Keratinocyte (primary cell): ENCODE results near the gene DENND11. TPM values are rescaled to one million over a fixed set of nuclear protein-coding genes. Genes with fewer than 3 reads are reported as not detected.

ENCODE experiments used
- DNase-seq: peaks from one replicate; pipeline ENCODE4 v3.0.0-alpha.2; 2011; ENCODE audit warnings: low read depth, missing footprints, low spot score
- FAIRE-seq: peaks from 2 replicates; lab custom pipeline; 2011; peaks lifted over from hg19 to GRCh38; lab: Jason Lieb, UNC
- H2AFZ ChIP-seq: 2 replicates; pipeline ENCODE4 v1.6.0; 2012; ENCODE audit warnings: low read length, control low read depth, inconsistent platforms; ENCODE audit not compliant: control insufficient read depth
- H3K27ac ChIP-seq: 2 replicates; pipeline ENCODE4 v1.5.1; 2011; ENCODE audit warnings: low read length; ENCODE audit not compliant: control insufficient read depth, insufficient read depth
- H3K27me3 ChIP-seq: 3 replicates; pipeline ENCODE4 v1.6.0; 2011; ENCODE audit warnings: low read length; ENCODE audit not compliant: control insufficient read depth, insufficient read depth; ENCODE audit errors: extremely low read depth
- H3K36me3 ChIP-seq, 2 experiments: 2 replicates in 1 of 2; 3 replicates in 1 of 2; pipeline ENCODE4 v1.5.1; 2011; ENCODE audit warnings: low read length in 2 of 2, mild to moderate bottlenecking in 1 of 2; ENCODE audit not compliant: control insufficient read depth in 2 of 2, insufficient read depth in 2 of 2; ENCODE audit errors: extremely low read depth in 1 of 2
- H3K4me1 ChIP-seq: 3 replicates; pipeline ENCODE4 v1.5.1; 2011; ENCODE audit warnings: low read length; ENCODE audit not compliant: control insufficient read depth, insufficient read depth; ENCODE audit errors: extremely low read depth
- H3K4me2 ChIP-seq: 3 replicates; pipeline ENCODE4 v1.6.0; 2011; ENCODE audit warnings: low read depth, low read length; ENCODE audit not compliant: control insufficient read depth, insufficient read depth; ENCODE audit errors: extremely low read depth
- H3K4me3 ChIP-seq, 3 experiments: fragments of 200-600 bp in 1 of 3; sonication (generic) in 1 of 3; 2 replicates in 2 of 3; 3 replicates in 1 of 3; pipeline ENCODE4 v1.5.1; 2011 to 2016; ENCODE audit warnings: low read length in 3 of 3, mild to moderate bottlenecking in 3 of 3, control low read depth in 2 of 3, inconsistent platforms in 1 of 3, low read depth in 1 of 3, mixed read lengths in 1 of 3, mixed run types in 1 of 3, moderate library complexity in 1 of 3; ENCODE audit not compliant: control insufficient read depth in 2 of 3, insufficient read depth in 2 of 3; ENCODE audit errors: extremely low read depth in 1 of 3
- H3K79me2 ChIP-seq: 2 replicates; pipeline ENCODE4 v1.6.0; 2012; ENCODE audit warnings: low read length; ENCODE audit not compliant: control insufficient read depth, insufficient read depth
- H3K9ac ChIP-seq: 3 replicates; pipeline ENCODE4 v1.6.0; 2011; ENCODE audit warnings: low read length; ENCODE audit not compliant: control insufficient read depth, insufficient read depth; ENCODE audit errors: extremely low read depth
- H3K9me1 ChIP-seq: 3 replicates; pipeline ENCODE4 v1.6.0; 2011; ENCODE audit warnings: low read length; ENCODE audit not compliant: control insufficient read depth, insufficient read depth; ENCODE audit errors: extremely low read depth
- H3K9me3 ChIP-seq: 2 replicates; pipeline ENCODE4 v1.5.1; 2012; ENCODE audit warnings: low read depth, low read length; ENCODE audit not compliant: control insufficient read depth
- H4K20me1 ChIP-seq: 3 replicates; pipeline ENCODE4 v1.6.0; 2011; ENCODE audit warnings: low read length; ENCODE audit not compliant: control insufficient read depth, insufficient read depth; ENCODE audit errors: extremely low read depth
- CTCF ChIP-seq, 3 experiments: IDR thresholded peaks in 1 of 3; conservative IDR thresholded peaks in 1 of 3; optimal IDR thresholded peaks in 1 of 3; 2 replicates in 2 of 3; 3 replicates in 1 of 3; pipeline versions ENCODE3 to v1.5.1; 2011; ENCODE audit warnings: low read length in 3 of 3, mild to moderate bottlenecking in 3 of 3, moderate library complexity in 2 of 3, control low read depth in 1 of 3, inconsistent platforms in 1 of 3; ENCODE audit not compliant: insufficient read depth in 2 of 3; ENCODE audit errors: extremely low read depth in 1 of 3
- EZH2 ChIP-seq: IDR thresholded peaks from one replicate; pipeline ENCODE4 v1.6.1; 2012; ENCODE audit warnings: inconsistent platforms, mild to moderate bottlenecking, low read length, moderate library complexity
- dilution Hi-C: fragments of 300-500 bp; cut with MboI; formaldehyde crosslinking; loops from one replicate; pipeline ENCODE4 v1.7.0; 2020; ENCODE audit warnings: low sequenced_read_pairs; ENCODE audit not compliant: extremely low pct_ligation_motif_present
- polyA plus RNA-seq, 5 experiments: library from polyadenylated mRNA; depleted of rRNA in 3 of 5; stranded (reverse) in 3 of 5; stranded (forward) in 1 of 5; unstranded in 1 of 5; fragments of >200 nt; gene quantifications; 1 replicate in 1 of 5; 2 replicates in 3 of 5; 3 replicates in 1 of 5; pipeline versions ENCODE4 v1.2.1 to v1.2.3, GENCODE V29; 2011 to 2012; ENCODE audit warnings: missing spikeins in 2 of 5, low read depth in 1 of 5, low replicate concordance in 1 of 5

Gene DENND11
- polyA plus RNA-seq, 1 donor (not counting 4 experiments of a cell fraction or from before 2014, with no cell fraction given): 5.4 TPM

- H3K79me2 ChIP-seq: peaks cover 30% of the 10 kb centered on the region
- H3K9me1 ChIP-seq: no peaks in the 10 kb centered on the region
- no peak for FAIRE-seq
- no peak overlapping the region for H3K9ac ChIP-seq
- H4K20me1 ChIP-seq: no peaks in the 10 kb centered on the region
- H3K4me1 ChIP-seq: peaks cover 10% of the 10 kb centered on the region
- H2AFZ ChIP-seq: no peak overlapping the region
- DNase-seq: no peak
- H3K4me2 ChIP-seq: no peak overlapping the region
- TF ChIP-seq CTCF (optimal IDR thresholded peaks at IDR 0.05 in 1 of 3, IDR thresholded peaks at IDR 0.05 in 1 of 3, conservative IDR thresholded peaks at IDR 0.05 in 1 of 3; ENCODE audit: extremely low read depth in 1 of 3, insufficient read depth in 2 of 3, low read length in 3 of 3) (no peak), EZH2 (no peak)
- peaks cover 20 to 26% of the 10 kb centered on the region in 2 experiments for H3K36me3 ChIP-seq
- dilution Hi-C loops: no loop called here
- no peaks in the 10 kb centered on the region for H3K27me3 ChIP-seq
- H3K9me3 ChIP-seq: no peaks in the 10 kb centered on the region
- no peak overlapping the region for H3K4me3 ChIP-seq
- no peak overlapping the region for H3K27ac ChIP-seq
These were observed 42.2 kb upstream of the DENND11 start for GRCh38 chr7:141744131-141744530.

GRCh38 chr7:141742229-141742628 lies 40.3 kb upstream of the DENND11 start:
- Histone ChIP-seq H2AFZ (no peak overlapping the region), H3K79me2 (peaks cover 40% of the 10 kb centered on the region), H3K4me1 (peaks cover 14% of the 10 kb centered on the region), H3K9me1 (no peaks in the 10 kb centered on the region), H3K36me3 (peaks cover 14 to 23% of the 10 kb centered on the region in 2 experiments), H3K4me3 (no peak overlapping the region), H4K20me1 (no peaks in the 10 kb centered on the region), H3K27ac (no peak overlapping the region), H3K9ac (no peak overlapping the region), H3K4me2 (no peak overlapping the region), H3K27me3 (no peaks in the 10 kb centered on the region), H3K9me3 (no peaks in the 10 kb centered on the region)
- FAIRE-seq (no peak), DNase-seq (no peak)
- no peak for TF ChIP-seq CTCF (optimal IDR thresholded peaks at IDR 0.05 in 1 of 3, IDR thresholded peaks at IDR 0.05 in 1 of 3, conservative IDR thresholded peaks at IDR 0.05 in 1 of 3; ENCODE audit: extremely low read depth in 1 of 3, insufficient read depth in 2 of 3, low read length in 3 of 3)
- dilution Hi-C loops: no loop called here
